DOHH2 (cell line): Measurements from ENCODE around the gene TRPV4.

ENCODE experiments used
- EZH2phosphoT487 ChIP-seq: fragments of 200-600 bp; sonication (generic); IDR thresholded peaks from 2 replicates; pipeline ENCODE4 v1.6.1; 2017; ENCODE audit warnings: borderline replicate concordance, mild to moderate bottlenecking, antibody characterized with exemption, low read length, moderate library complexity, mixed read lengths
- TF ChIP-seq, protein P1 (sequence below): fragments of 200-600 bp; sonication (generic); IDR thresholded peaks from one replicate; pipeline ENCODE4 v1.5.1; 2014; ENCODE audit warnings: antibody characterized with exemption, mild to moderate bottlenecking, low read depth, low read length; ENCODE audit not compliant: poor library complexity, severe bottlenecking

DNA sequence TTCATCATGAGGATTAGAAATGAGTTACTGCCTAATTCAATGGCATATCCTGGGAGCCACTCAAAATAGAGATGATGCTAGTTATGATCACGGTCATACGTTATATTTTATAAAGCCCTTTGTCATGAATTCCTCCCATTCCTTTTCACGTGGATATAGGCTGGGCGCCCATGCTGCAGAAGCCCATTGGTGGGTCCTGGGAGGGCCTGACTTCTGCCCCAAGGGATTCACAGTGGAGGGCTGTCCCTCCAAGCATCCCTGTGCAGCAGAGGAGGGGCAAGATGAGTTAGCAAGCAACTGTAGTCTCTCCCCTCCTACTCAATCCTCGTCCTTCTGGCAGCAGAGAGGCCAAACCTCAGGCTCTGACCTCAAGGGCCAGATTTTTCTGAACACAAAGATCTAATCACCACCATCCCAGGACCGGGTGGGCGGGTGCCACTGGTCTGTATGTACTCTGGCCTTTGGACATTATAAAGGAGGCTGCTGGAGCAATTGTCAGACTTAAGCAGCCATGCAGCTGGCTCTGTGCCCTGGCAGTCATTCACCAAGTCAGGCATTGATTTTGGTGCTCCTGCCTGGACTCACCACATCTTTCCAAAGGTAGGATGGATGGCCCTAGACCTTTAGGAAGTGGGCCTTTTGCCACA lies 38.6 kb upstream of the TRPV4 start:
- TF ChIP-seq, protein P1, sequence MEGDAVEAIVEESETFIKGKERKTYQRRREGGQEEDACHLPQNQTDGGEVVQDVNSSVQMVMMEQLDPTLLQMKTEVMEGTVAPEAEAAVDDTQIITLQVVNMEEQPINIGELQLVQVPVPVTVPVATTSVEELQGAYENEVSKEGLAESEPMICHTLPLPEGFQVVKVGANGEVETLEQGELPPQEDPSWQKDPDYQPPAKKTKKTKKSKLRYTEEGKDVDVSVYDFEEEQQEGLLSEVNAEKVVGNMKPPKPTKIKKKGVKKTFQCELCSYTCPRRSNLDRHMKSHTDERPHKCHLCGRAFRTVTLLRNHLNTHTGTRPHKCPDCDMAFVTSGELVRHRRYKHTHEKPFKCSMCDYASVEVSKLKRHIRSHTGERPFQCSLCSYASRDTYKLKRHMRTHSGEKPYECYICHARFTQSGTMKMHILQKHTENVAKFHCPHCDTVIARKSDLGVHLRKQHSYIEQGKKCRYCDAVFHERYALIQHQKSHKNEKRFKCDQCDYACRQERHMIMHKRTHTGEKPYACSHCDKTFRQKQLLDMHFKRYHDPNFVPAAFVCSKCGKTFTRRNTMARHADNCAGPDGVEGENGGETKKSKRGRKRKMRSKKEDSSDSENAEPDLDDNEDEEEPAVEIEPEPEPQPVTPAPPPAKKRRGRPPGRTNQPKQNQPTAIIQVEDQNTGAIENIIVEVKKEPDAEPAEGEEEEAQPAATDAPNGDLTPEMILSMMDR: no peak
- no peak for TF ChIP-seq EZH2phosphoT487
